Measurements from ENCODE around the gene CCND1.
A peak's percentile ranks its signal among the peaks of the same experiment; 100 is the strongest.

Gene CCND1

DNA sequence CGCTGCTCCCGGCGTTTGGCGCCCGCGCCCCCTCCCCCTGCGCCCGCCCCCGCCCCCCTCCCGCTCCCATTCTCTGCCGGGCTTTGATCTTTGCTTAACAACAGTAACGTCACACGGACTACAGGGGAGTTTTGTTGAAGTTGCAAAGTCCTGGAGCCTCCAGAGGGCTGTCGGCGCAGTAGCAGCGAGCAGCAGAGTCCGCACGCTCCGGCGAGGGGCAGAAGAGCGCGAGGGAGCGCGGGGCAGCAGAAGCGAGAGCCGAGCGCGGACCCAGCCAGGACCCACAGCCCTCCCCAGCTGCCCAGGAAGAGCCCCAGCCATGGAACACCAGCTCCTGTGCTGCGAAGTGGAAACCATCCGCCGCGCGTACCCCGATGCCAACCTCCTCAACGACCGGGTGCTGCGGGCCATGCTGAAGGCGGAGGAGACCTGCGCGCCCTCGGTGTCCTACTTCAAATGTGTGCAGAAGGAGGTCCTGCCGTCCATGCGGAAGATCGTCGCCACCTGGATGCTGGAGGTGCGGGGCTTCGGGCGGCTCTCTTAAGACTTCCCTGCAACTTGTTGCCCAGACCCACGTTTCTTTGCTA, at the start of gene CCND1:
Gene CCND1 (plus strand): TSS at position 162 of the 587 bp plus-strand sequence. CDS start 158 bp downstream, at position 320.
- peak; percentile 84 for DNase-seq (ENCODE audit: low spot score)
- no peak for TF ChIP-seq CTCF (IDR thresholded peaks at IDR 0.05; ENCODE audit: extremely low read depth, missing control alignments)

- DNase-seq (ENCODE audit: low spot score), result no peak
- TF ChIP-seq CTCF (IDR thresholded peaks at IDR 0.05; ENCODE audit: extremely low read depth, missing control alignments), result no peak
These were observed 47.8 kb upstream of the CCND1 start for GRCh38 chr11:69592986-69593650.

DNA sequence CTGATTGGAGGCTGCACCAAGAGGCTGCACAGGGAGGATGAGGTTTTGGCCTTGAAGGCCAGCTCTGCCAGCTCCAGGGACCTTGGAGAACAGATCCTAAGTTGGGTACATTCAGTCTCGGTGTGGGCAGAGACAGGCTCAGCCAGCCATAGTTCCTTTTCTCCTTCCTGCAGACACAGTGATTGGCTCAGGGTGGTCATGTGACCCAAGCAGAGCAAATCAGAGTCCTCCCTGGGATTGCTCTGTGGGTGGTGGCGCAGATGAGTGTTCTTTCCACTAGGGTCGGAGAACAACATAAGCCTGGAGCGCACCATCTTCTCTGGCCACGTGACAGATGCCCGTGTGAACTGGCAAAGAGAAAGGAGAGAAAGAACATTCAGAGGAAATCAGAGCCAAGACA, 47.1 kb upstream of the CCND1 start:
- no peak for DNase-seq (ENCODE audit: low spot score)
- TF ChIP-seq CTCF (IDR thresholded peaks at IDR 0.05; ENCODE audit: extremely low read depth, missing control alignments), result no peak

GRCh38 chr11:69594481-69594880, 46.5 kb upstream of the CCND1 start:
- no peak for TF ChIP-seq CTCF (IDR thresholded peaks at IDR 0.05; ENCODE audit: extremely low read depth, missing control alignments)
- DNase-seq (ENCODE audit: low spot score), result no peak

- no peak for TF ChIP-seq CTCF (IDR thresholded peaks at IDR 0.05; ENCODE audit: extremely low read depth, missing control alignments)
- no peak for DNase-seq (ENCODE audit: low spot score)
These were observed 44.9 kb upstream of the CCND1 start for GRCh38 chr11:69595805-69596665.

GRCh38 chr11:69598147-69598546, 42.8 kb upstream of the CCND1 start:
- no peak for TF ChIP-seq CTCF (IDR thresholded peaks at IDR 0.05; ENCODE audit: extremely low read depth, missing control alignments)
- no peak for DNase-seq (ENCODE audit: low spot score)

DNA sequence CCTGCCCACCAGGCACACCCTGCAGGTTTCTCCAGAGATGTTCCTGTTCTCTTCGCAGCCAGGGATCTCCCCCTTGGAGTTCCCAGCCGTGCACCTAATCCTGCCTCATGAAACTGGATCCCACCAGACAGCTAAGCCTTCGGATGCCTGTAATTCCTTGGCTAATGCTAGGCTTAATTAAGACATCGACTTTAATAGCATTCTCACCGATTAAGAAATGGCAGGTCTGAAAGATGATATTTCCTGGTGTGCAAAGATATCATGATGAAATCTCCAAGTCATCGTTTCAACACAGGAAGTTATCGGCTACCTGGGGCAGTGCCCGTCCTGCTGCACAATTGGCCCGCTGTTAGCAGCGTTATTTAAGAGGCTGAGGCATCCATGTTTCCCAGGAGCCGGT, 41.5 kb upstream of the CCND1 start:
- DNase-seq (ENCODE audit: low spot score), result no peak
- TF ChIP-seq CTCF (IDR thresholded peaks at IDR 0.05; ENCODE audit: extremely low read depth, missing control alignments), result no peak
